Measurements from ENCODE around the gene AGBL3. TPM values are rescaled to one million over a fixed set of nuclear protein-coding genes. Genes with fewer than 3 reads are reported as not detected.

Gene AGBL3
- total RNA-seq, 1 donor from 2014 or later, result 4.2 TPM

DNA sequence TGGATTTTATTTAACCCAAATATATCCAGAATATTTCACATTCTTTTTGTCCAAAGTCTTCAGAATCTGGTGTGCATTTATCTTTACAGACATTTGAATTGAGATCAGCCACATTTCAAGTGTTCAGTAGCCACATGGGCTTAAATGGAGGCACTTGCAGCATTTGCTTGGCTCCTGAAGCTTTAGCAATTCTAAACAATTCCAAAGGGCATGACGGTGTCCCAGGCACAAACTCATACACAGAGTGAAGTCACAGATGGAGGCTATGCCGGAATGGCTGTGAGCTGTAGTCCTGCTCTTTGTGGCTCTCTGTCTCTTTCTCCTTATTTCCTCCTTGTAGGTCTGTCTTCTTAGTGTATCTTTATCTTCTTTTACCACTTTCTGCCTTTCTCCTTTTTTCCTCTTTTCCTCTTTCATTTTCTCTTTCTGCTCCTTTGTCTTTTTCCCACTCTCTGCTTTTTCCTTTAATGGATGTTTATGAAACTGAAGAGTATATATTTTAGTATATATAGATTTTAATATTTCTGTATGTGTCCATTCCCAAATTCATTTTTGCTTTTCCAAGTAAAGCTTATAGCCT lies 7.7 kb downstream of the AGBL3 start:
- Histone ChIP-seq H3K9me3 (ENCODE audit: control insufficient read depth in 3 of 3, low read length in 3 of 3) (no peaks in the 10 kb centered on the region), H3K27me3 (ENCODE audit: control insufficient read depth in 3 of 3, insufficient read depth in 3 of 3, low read length in 3 of 3) (no peaks in the 10 kb centered on the region), H3K36me3 (ENCODE audit: control insufficient read depth in 3 of 3, insufficient read depth in 3 of 3, low read length in 3 of 3) (peaks cover 0 to 14% (median 9%) of the 10 kb centered on the region in 3 donors), H3K4me1 (ENCODE audit: control insufficient read depth in 3 of 3, insufficient read depth in 3 of 3, low read length in 3 of 3) (peaks cover 7 to 11% (median 10%) of the 10 kb centered on the region in 3 donors), H3K4me3 (ENCODE audit: low read length in 3 of 3) (no peak overlapping the region), H3K27ac (ENCODE audit: low read depth, low read length) (no peak overlapping the region), H3K9ac (ENCODE audit: low read depth in 1 of 3, low read length in 3 of 3) (no peak overlapping the region)

- Histone ChIP-seq H3K9ac (ENCODE audit: low read depth in 1 of 3, low read length in 3 of 3) (no peak overlapping the region), H3K9me3 (ENCODE audit: control insufficient read depth in 3 of 3, low read length in 3 of 3) (no peaks in the 10 kb centered on the region), H3K36me3 (ENCODE audit: control insufficient read depth in 3 of 3, insufficient read depth in 3 of 3, low read length in 3 of 3) (peaks cover 0 to 12% (median 8%) of the 10 kb centered on the region in 3 donors), H3K4me1 (ENCODE audit: control insufficient read depth in 3 of 3, insufficient read depth in 3 of 3, low read length in 3 of 3) (peaks cover 7 to 11% (median 10%) of the 10 kb centered on the region in 3 donors), H3K27ac (ENCODE audit: low read depth, low read length) (no peak overlapping the region), H3K27me3 (ENCODE audit: control insufficient read depth in 3 of 3, insufficient read depth in 3 of 3, low read length in 3 of 3) (no peaks in the 10 kb centered on the region), H3K4me3 (ENCODE audit: low read length in 3 of 3) (no peak overlapping the region)
Observed at GRCh38 chr7:134995239-134996096, 9.2 kb downstream of the AGBL3 start.

GRCh38 chr7:134996097-134996550 lies 9.8 kb downstream of the AGBL3 start:
- H3K4me3 ChIP-seq (ENCODE audit: low read length in 3 of 3), result no peak overlapping the region
- peaks cover 0 to 12% (median 7%) of the 10 kb centered on the region in 3 donors for H3K36me3 ChIP-seq (ENCODE audit: control insufficient read depth in 3 of 3, insufficient read depth in 3 of 3, low read length in 3 of 3)
- peaks cover 7 to 11% (median 10%) of the 10 kb centered on the region in 3 donors for H3K4me1 ChIP-seq (ENCODE audit: control insufficient read depth in 3 of 3, insufficient read depth in 3 of 3, low read length in 3 of 3)
- no peak overlapping the region for H3K27ac ChIP-seq (ENCODE audit: low read depth, low read length)
- H3K27me3 ChIP-seq (ENCODE audit: control insufficient read depth in 3 of 3, insufficient read depth in 3 of 3, low read length in 3 of 3), result no peaks in the 10 kb centered on the region
- H3K9me3 ChIP-seq (ENCODE audit: control insufficient read depth in 3 of 3, low read length in 3 of 3), result no peaks in the 10 kb centered on the region
- no peak overlapping the region for H3K9ac ChIP-seq (ENCODE audit: low read depth in 1 of 3, low read length in 3 of 3)

DNA sequence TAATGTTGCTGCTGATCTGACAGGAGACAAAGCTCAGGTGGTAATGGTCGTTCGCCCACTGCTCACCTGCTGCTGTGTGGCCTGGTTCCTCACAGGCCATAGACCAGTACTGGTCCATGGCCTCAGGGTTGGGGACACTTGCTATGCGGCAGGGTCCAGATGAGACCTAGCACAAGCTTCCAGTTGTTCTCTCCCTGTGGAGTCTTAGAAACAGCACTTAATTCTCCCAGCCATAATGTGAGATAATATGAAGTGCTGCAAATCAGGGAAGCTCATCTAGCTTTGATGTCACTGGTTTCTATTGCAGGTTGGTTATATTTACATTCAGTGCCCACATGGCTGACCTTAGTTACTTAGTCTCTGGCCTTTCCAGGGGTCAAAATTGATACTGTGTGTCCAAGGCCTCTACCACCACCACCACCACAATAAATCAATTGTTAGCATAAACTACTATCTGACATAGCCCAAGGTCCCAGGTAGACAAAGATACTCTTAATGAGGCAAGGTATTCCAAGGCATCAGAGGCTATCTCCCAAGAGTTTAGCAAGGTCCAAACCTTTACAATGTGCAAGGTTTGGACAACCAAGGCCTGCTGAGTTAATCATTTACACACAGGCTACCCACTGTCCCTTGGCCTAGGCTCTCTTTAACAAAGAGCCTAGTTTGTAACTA lies 11.0 kb downstream of the AGBL3 start:
- peaks cover 6 to 7% (median 6%) of the 10 kb centered on the region in 3 donors for H3K4me1 ChIP-seq (ENCODE audit: control insufficient read depth in 3 of 3, insufficient read depth in 3 of 3, low read length in 3 of 3)
- no peaks in the 10 kb centered on the region for H3K9me3 ChIP-seq (ENCODE audit: control insufficient read depth in 3 of 3, low read length in 3 of 3)
- H3K27me3 ChIP-seq (ENCODE audit: control insufficient read depth in 3 of 3, insufficient read depth in 3 of 3, low read length in 3 of 3), result no peaks in the 10 kb centered on the region
- H3K9ac ChIP-seq (ENCODE audit: low read depth in 1 of 3, low read length in 3 of 3), result no peak overlapping the region
- no peak overlapping the region for H3K27ac ChIP-seq (ENCODE audit: low read depth, low read length)
- peaks cover 0 to 12% (median 7%) of the 10 kb centered on the region in 3 donors for H3K36me3 ChIP-seq (ENCODE audit: control insufficient read depth in 3 of 3, insufficient read depth in 3 of 3, low read length in 3 of 3)
- H3K4me3 ChIP-seq (ENCODE audit: low read length in 3 of 3), result no peak overlapping the region

DNA sequence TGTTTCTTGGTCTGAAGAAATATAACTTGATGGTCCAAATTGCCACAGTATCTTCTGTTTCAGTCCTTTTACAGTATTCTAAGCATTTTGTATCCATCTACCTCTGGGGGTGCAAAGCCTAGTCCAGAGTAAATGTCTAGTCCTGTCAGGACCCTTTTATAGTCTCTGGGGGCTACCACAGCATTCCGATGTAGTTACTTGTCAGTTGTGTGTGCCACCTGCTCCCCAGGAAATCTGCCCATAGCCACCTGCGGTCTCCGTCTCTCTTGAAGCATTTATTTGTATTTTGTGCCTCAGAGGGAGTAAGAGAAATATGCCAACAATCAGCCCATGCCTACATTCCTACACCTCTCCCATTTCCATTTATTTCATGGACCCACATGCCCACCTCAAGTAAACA lies 12.8 kb downstream of the AGBL3 start:
- peaks cover 0 to 12% (median 7%) of the 10 kb centered on the region in 3 donors for H3K36me3 ChIP-seq (ENCODE audit: control insufficient read depth in 3 of 3, insufficient read depth in 3 of 3, low read length in 3 of 3)

DNA sequence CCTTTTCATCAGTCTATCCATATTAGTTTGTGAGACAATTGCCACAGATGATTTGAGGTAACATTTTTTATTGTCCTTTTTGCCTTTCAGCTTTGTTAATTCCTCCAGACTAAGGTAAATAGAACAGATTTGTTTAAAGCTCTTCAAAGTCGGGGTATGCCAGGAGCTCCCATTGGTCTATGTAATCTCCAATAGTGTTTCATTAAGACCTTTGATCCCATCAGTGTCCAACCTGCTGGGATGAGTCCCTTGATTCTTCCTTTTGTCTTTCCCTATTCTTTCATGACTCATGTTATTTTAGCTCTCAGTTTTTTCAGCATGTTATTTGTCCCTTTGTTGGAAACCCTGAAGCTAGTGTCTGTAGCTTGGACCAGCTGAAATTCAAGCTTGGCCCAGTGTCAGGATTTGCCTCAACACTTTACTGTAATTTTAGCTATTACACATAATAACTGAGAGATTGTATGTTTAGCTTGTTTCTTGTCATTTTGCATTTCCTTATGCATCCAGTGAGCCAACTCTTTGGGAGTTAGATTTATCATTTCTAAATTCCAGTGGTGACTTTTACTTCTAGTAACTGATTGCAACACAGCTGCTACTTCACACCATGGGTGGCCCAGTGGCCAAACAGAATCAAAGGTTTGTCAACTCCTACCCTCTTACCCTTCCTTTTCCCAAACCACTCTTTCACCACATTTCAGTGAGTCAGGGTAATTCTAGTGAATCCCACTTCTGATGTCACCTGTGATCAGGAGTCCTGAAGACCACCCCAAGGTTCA lies 15.3 kb downstream of the AGBL3 start:
- Histone ChIP-seq H3K9ac (ENCODE audit: low read depth in 1 of 3, low read length in 3 of 3) (no peak overlapping the region), H3K4me1 (ENCODE audit: control insufficient read depth in 3 of 3, insufficient read depth in 3 of 3, low read length in 3 of 3) (no peaks in the 10 kb centered on the region), H3K4me3 (ENCODE audit: low read length in 3 of 3) (no peak overlapping the region), H3K27ac (ENCODE audit: low read depth, low read length) (no peak overlapping the region), H3K9me3 (ENCODE audit: control insufficient read depth in 3 of 3, low read length in 3 of 3) (no peaks in the 10 kb centered on the region), H3K27me3 (ENCODE audit: control insufficient read depth in 3 of 3, insufficient read depth in 3 of 3, low read length in 3 of 3) (no peaks in the 10 kb centered on the region), H3K36me3 (ENCODE audit: control insufficient read depth in 3 of 3, insufficient read depth in 3 of 3, low read length in 3 of 3) (peaks cover 0 to 7% (median 0%) of the 10 kb centered on the region in 3 donors)

More for the DNA sequence above, 12.8 kb downstream of the AGBL3 start:
- no peaks in the 10 kb centered on the region for H3K27me3 ChIP-seq (ENCODE audit: control insufficient read depth in 3 of 3, insufficient read depth in 3 of 3, low read length in 3 of 3)
- H3K27ac ChIP-seq (ENCODE audit: low read depth, low read length), result no peak overlapping the region
- H3K9ac ChIP-seq (ENCODE audit: low read depth in 1 of 3, low read length in 3 of 3), result no peak overlapping the region
- H3K4me3 ChIP-seq (ENCODE audit: low read length in 3 of 3), result no peak overlapping the region
- H3K4me1 ChIP-seq (ENCODE audit: control insufficient read depth in 3 of 3, insufficient read depth in 3 of 3, low read length in 3 of 3), result no peaks in the 10 kb centered on the region
- no peaks in the 10 kb centered on the region for H3K9me3 ChIP-seq (ENCODE audit: control insufficient read depth in 3 of 3, low read length in 3 of 3)

DNA sequence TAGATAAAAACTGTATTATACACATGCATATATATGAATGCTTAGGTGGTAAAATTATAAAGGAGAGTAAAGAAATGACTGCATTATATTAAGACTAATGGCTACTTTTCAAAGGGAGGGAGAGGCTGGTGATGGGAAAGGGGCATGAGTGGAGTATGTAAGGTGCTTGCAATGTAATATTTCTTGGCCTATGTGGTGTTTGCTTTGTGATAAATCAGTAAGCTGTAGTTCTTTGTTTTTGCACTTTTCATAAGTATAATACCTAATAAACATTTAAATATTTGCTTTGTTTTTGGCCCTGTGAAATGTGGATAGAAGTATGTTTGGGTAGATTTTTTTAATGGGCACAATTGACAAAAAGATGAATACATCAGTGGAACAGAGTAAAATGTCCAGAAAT lies 25.9 kb downstream of the AGBL3 start:
- Histone ChIP-seq H3K4me3 (ENCODE audit: low read length in 3 of 3) (no peak overlapping the region), H3K27ac (ENCODE audit: low read depth, low read length) (no peak overlapping the region), H3K4me1 (ENCODE audit: control insufficient read depth in 3 of 3, insufficient read depth in 3 of 3, low read length in 3 of 3) (no peaks in the 10 kb centered on the region), H3K27me3 (ENCODE audit: control insufficient read depth in 3 of 3, insufficient read depth in 3 of 3, low read length in 3 of 3) (no peaks in the 10 kb centered on the region), H3K9me3 (ENCODE audit: control insufficient read depth in 3 of 3, low read length in 3 of 3) (peaks cover 0 to 2% (median 0%) of the 10 kb centered on the region in 3 donors), H3K36me3 (ENCODE audit: control insufficient read depth in 3 of 3, insufficient read depth in 3 of 3, low read length in 3 of 3) (no peaks in the 10 kb centered on the region), H3K9ac (ENCODE audit: low read depth in 1 of 3, low read length in 3 of 3) (no peak overlapping the region)

DNA sequence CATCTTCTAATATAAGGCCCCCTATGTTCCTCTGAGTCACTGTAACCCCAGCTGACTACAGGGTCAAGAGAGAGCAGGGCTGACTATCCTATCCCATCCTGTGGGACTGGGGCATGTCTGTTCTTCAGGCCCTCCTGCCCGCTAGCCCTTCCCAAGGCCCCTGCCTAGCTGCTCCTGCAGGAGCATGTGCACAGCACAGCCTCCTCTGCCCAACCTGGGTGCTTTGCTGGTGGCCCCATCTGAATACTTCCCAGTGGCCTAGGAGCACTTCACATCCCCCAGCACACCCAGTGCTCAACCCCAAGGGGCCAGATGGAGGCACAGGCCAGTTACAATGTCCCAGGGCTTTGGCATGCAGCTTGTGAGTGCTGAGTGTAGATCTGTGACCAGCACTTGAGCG lies 37.3 kb downstream of the AGBL3 start:
- Histone ChIP-seq H3K4me3 (ENCODE audit: low read length in 3 of 3) (no peak overlapping the region), H3K4me1 (ENCODE audit: control insufficient read depth in 3 of 3, insufficient read depth in 3 of 3, low read length in 3 of 3) (no peaks in the 10 kb centered on the region), H3K27ac (ENCODE audit: low read depth, low read length) (no peak overlapping the region), H3K27me3 (ENCODE audit: control insufficient read depth in 3 of 3, insufficient read depth in 3 of 3, low read length in 3 of 3) (no peaks in the 10 kb centered on the region), H3K9me3 (ENCODE audit: control insufficient read depth in 3 of 3, low read length in 3 of 3) (no peaks in the 10 kb centered on the region), H3K36me3 (ENCODE audit: control insufficient read depth in 3 of 3, insufficient read depth in 3 of 3, low read length in 3 of 3) (no peaks in the 10 kb centered on the region), H3K9ac (ENCODE audit: low read depth in 1 of 3, low read length in 3 of 3) (no peak overlapping the region)

GRCh38 chr7:135035252-135035651 lies 48.9 kb downstream of the AGBL3 start:
- H3K4me1 ChIP-seq (ENCODE audit: control insufficient read depth in 3 of 3, insufficient read depth in 3 of 3, low read length in 3 of 3), result no peaks in the 10 kb centered on the region
- H3K36me3 ChIP-seq (ENCODE audit: control insufficient read depth in 3 of 3, insufficient read depth in 3 of 3, low read length in 3 of 3), result no peaks in the 10 kb centered on the region
- no peak overlapping the region for H3K4me3 ChIP-seq (ENCODE audit: low read length in 3 of 3)
- H3K9ac ChIP-seq (ENCODE audit: low read depth in 1 of 3, low read length in 3 of 3), result no peak overlapping the region
- H3K27me3 ChIP-seq (ENCODE audit: control insufficient read depth in 3 of 3, insufficient read depth in 3 of 3, low read length in 3 of 3), result no peaks in the 10 kb centered on the region
- H3K9me3 ChIP-seq (ENCODE audit: control insufficient read depth in 3 of 3, low read length in 3 of 3), result no peaks in the 10 kb centered on the region
- H3K27ac ChIP-seq (ENCODE audit: low read depth, low read length), result no peak overlapping the region
